ENCODE data around the gene HRH2.

Gene HRH2

DNA sequence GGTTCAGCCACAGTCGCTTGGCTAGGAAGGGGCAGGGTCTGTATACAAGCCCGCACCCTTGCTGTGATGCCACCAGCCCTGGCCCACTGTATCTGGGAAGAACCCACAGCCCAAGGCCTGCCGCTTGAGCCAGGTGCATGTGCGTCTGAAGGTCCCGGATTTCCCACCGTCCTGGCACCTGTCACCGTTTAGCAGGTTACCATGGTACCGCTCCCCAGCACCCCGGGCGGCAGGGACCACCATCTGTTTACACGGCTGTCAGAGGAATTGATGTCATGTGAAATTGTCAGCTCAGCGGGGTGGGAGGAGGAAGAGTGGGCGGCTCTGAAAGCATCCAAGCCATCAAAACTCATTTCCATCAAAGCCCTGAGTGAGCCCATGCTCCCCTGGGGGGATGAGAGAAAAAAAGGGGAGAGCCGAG lies 92.7 kb downstream of the HRH2 start:
- Histone ChIP-seq H3K18ac (ENCODE audit: low read length) (no peak overlapping the region), H2BK12ac (ENCODE audit: low read length) (no peak overlapping the region), H3K27me3 (ENCODE audit: control insufficient read depth in 3 of 3, insufficient read depth in 3 of 3, low read depth in 1 of 3, low read length in 3 of 3) (peaks cover 0 to 4% (median 0%) of the 10 kb centered on the region in 3 experiments), H3K9me3 (replicated peaks in 1 of 2; ENCODE audit: control insufficient read depth in 2 of 2, insufficient read depth in 1 of 2, low read depth in 1 of 2, low read length in 2 of 2) (no peaks in the 10 kb centered on the region), H2BK120ac (ENCODE audit: low read depth, low read length) (no peak overlapping the region), H2BK15ac (ENCODE audit: low read length) (no peak overlapping the region), H2AK5ac (ENCODE audit: low read depth, low read length) (peak overlapping the region; percentile 51), H3K23ac (ENCODE audit: low read depth, low read length, poor library complexity) (no peak overlapping the region), H3K14ac (ENCODE audit: low read length) (peak overlapping the region; percentile 66), H3K4me2 (ENCODE audit: insufficient read depth, low read length, poor library complexity, severe bottlenecking) (no peak overlapping the region), H3K9ac (ENCODE audit: low read depth, low read length, poor library complexity) (no peak overlapping the region), H4K8ac (ENCODE audit: low read depth, low read length) (no peak overlapping the region), H2BK5ac (ENCODE audit: low read length) (no peak overlapping the region), H3K4ac (ENCODE audit: low read length) (no peak overlapping the region), H3K27ac (replicated peaks; ENCODE audit: low read length) (no peak overlapping the region), H3K79me1 (ENCODE audit: low read depth, low read length) (no peaks in the 10 kb centered on the region), H2AFZ (ENCODE audit: low read length) (no peak overlapping the region), H4K91ac (ENCODE audit: low read depth, low read length, poor library complexity) (no peak overlapping the region), H3K4me3 (ENCODE audit: low read length in 2 of 2) (no peak overlapping the region), H3K4me1 (ENCODE audit: control insufficient read depth in 2 of 2, insufficient read depth in 1 of 2, low read depth in 1 of 2, low read length in 2 of 2) (peaks cover 3 to 8% of the 10 kb centered on the region in 2 donors), H3K36me3 (replicated peaks in 1 of 2; ENCODE audit: control insufficient read depth in 2 of 2, insufficient read depth in 2 of 2, low read length in 2 of 2) (no peaks in the 10 kb centered on the region)
- DNase-seq (ENCODE audit: low spot score), result no peak
- no CpG with 5 or more reads among the region's 14 CpGs for WGBS, 2 donors (ENCODE audit: extremely low coverage in 2 of 2, insufficient read length in 2 of 2, insufficient replicate concordance in 1 of 2)

DNA sequence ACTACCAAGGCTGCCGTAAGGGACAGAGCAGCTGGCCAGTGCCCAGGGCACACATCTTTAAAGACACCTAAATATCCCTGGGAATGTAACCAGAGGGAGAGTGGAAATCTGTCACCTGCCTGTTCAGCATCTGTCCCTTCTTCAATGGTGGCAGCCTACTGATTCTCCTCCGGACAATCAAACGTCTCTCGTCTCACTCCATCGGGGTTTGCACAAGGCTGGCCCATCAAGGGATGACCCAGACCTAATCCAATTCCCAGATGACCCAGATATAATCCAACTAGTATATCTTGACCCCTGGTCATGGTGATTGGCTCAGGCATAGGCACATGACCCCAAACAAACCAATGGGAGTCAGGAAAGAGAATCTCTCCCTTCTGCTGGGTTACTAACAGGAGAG lies 93.5 kb downstream of the HRH2 start:
- Histone ChIP-seq H2BK15ac (ENCODE audit: low read length) (no peak overlapping the region), H2BK120ac (ENCODE audit: low read depth, low read length) (no peak overlapping the region), H3K23ac (ENCODE audit: low read depth, low read length, poor library complexity) (no peak overlapping the region), H4K91ac (ENCODE audit: low read depth, low read length, poor library complexity) (no peak overlapping the region), H3K4me2 (ENCODE audit: insufficient read depth, low read length, poor library complexity, severe bottlenecking) (no peak overlapping the region), H3K79me1 (ENCODE audit: low read depth, low read length) (no peaks in the 10 kb centered on the region), H2BK5ac (ENCODE audit: low read length) (no peak overlapping the region), H3K36me3 (replicated peaks in 1 of 2; ENCODE audit: control insufficient read depth in 2 of 2, insufficient read depth in 2 of 2, low read length in 2 of 2) (no peaks in the 10 kb centered on the region), H3K27me3 (ENCODE audit: control insufficient read depth in 3 of 3, insufficient read depth in 3 of 3, low read depth in 1 of 3, low read length in 3 of 3) (peaks cover 0 to 4% (median 0%) of the 10 kb centered on the region in 3 experiments), H2BK12ac (ENCODE audit: low read length) (no peak overlapping the region), H3K4ac (ENCODE audit: low read length) (no peak overlapping the region), H3K4me1 (ENCODE audit: control insufficient read depth in 2 of 2, insufficient read depth in 1 of 2, low read depth in 1 of 2, low read length in 2 of 2) (peaks cover 3 to 8% of the 10 kb centered on the region in 2 donors), H3K9ac (ENCODE audit: low read depth, low read length, poor library complexity) (no peak overlapping the region), H2AFZ (ENCODE audit: low read length) (no peak overlapping the region), H3K18ac (ENCODE audit: low read length) (no peak overlapping the region), H2AK5ac (ENCODE audit: low read depth, low read length) (no peak overlapping the region), H3K4me3 (ENCODE audit: low read length in 2 of 2) (no peak overlapping the region), H3K9me3 (replicated peaks in 1 of 2; ENCODE audit: control insufficient read depth in 2 of 2, insufficient read depth in 1 of 2, low read depth in 1 of 2, low read length in 2 of 2) (no peaks in the 10 kb centered on the region), H3K27ac (replicated peaks; ENCODE audit: low read length) (no peak overlapping the region), H4K8ac (ENCODE audit: low read depth, low read length) (no peak overlapping the region), H3K14ac (ENCODE audit: low read length) (no peak overlapping the region)
- WGBS, 2 donors (ENCODE audit: extremely low coverage in 2 of 2, insufficient read length in 2 of 2, insufficient replicate concordance in 1 of 2), result no CpG with 5 or more reads among the region's 5 CpGs
- DNase-seq (ENCODE audit: low spot score), result no peak

DNA sequence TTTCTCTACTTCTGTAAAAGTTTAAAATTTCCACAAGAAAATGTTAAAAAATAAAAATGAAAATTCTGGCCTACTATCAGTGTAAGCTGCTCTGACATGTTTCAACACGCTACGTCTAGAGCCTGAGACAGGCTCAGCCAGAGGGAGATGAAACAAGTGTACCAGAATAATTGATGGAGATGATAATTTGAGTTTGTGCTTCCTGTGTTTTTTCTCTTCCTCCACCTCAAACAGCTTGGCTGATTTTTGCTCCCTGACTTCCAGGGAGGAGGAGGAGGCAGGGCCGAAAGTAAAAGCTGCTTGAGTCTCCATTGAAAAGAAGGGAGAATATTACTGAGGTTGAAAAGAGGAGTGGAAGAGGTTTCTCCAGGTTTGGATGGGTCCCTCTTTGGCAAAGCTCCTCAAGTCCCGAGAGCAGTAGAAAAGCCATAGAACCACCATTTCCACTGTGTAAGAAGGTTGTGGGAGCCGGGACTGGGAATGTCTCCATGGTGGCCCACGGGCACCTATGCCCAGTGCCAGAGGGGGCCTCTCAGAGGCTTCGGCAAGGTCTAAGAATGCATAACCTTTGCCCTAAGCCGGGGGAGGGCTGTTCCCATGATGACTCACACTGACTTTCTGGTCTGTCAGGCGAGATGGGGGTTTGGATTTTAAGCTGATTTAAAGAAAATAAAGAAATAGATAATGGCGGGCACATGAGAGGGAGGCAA lies 95.1 kb downstream of the HRH2 start:
- Histone ChIP-seq H3K9ac (ENCODE audit: low read depth, low read length, poor library complexity) (no peak overlapping the region), H3K4me2 (ENCODE audit: insufficient read depth, low read length, poor library complexity, severe bottlenecking) (no peak overlapping the region), H3K14ac (ENCODE audit: low read length) (no peak overlapping the region), H2AFZ (ENCODE audit: low read length) (no peak overlapping the region), H2BK120ac (ENCODE audit: low read depth, low read length) (no peak overlapping the region), H2BK5ac (ENCODE audit: low read length) (no peak overlapping the region), H4K91ac (ENCODE audit: low read depth, low read length, poor library complexity) (no peak overlapping the region), H3K27ac (replicated peaks; ENCODE audit: low read length) (no peak overlapping the region), H3K36me3 (replicated peaks in 1 of 2; ENCODE audit: control insufficient read depth in 2 of 2, insufficient read depth in 2 of 2, low read length in 2 of 2) (no peaks in the 10 kb centered on the region), H3K9me3 (replicated peaks in 1 of 2; ENCODE audit: control insufficient read depth in 2 of 2, insufficient read depth in 1 of 2, low read depth in 1 of 2, low read length in 2 of 2) (no peaks in the 10 kb centered on the region), H3K27me3 (ENCODE audit: control insufficient read depth in 3 of 3, insufficient read depth in 3 of 3, low read depth in 1 of 3, low read length in 3 of 3) (peaks cover 0 to 4% (median 0%) of the 10 kb centered on the region in 3 experiments), H3K4me1 (ENCODE audit: control insufficient read depth in 2 of 2, insufficient read depth in 1 of 2, low read depth in 1 of 2, low read length in 2 of 2) (peaks cover 3 to 6% of the 10 kb centered on the region in 2 donors), H3K4ac (ENCODE audit: low read length) (no peak overlapping the region), H2BK15ac (ENCODE audit: low read length) (no peak overlapping the region), H3K18ac (ENCODE audit: low read length) (no peak overlapping the region), H2BK12ac (ENCODE audit: low read length) (no peak overlapping the region), H2AK5ac (ENCODE audit: low read depth, low read length) (no peak overlapping the region), H3K4me3 (ENCODE audit: low read length in 2 of 2) (no peak overlapping the region), H4K8ac (ENCODE audit: low read depth, low read length) (no peak overlapping the region), H3K23ac (ENCODE audit: low read depth, low read length, poor library complexity) (no peak overlapping the region), H3K79me1 (ENCODE audit: low read depth, low read length) (no peaks in the 10 kb centered on the region)
- no peak for DNase-seq (ENCODE audit: low spot score)
- WGBS, 2 donors (ENCODE audit: extremely low coverage in 2 of 2, insufficient read length in 2 of 2, insufficient replicate concordance in 1 of 2), result no CpG with 5 or more reads among the region's 10 CpGs

DNA sequence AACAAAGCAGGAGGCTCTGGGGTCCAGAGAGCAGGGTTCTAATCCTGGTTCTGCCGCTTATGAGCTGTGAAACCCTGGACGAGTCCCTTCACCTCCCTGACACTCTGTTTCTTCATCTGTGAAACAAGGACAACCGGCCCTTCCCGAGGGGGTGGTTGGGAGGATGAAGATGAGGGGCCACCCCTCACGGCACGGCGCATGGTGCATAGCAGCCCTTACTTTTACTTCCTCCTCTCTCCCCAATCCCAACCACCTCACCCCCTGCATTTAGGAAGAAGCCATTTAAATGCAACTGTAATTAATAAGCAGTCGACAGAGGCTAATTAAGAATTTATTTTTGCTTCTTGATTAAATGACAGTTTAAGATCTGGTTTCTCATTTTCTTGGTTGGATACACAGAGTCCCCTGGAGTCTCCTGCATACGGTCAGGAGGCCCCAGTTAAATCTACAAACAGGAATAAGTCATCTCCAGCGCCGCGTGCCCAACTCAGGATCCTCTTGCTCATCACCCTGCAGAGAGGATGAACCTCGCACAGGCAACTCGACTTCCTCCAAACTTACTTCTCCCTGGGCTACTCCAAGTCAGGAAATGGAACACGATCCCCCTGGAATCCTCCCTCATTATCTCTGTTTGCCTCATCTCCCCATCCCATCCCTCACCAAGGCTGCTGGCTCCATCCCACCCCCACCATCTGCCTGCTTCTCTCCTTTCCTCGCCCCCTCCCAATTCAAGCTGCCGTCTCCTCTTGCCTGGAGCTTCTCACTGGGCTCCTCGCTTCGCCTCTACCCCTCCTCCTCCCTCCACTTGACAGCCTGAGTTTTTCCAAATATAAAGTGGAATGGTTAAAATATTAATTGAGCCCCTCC lies 95.9 kb downstream of the HRH2 start:
- Histone ChIP-seq H3K18ac (ENCODE audit: low read length) (no peak overlapping the region), H3K4ac (ENCODE audit: low read length) (no peak overlapping the region), H3K4me1 (ENCODE audit: control insufficient read depth in 2 of 2, insufficient read depth in 1 of 2, low read depth in 1 of 2, low read length in 2 of 2) (peaks cover 3 to 6% of the 10 kb centered on the region in 2 donors), H3K27me3 (ENCODE audit: control insufficient read depth in 3 of 3, insufficient read depth in 3 of 3, low read depth in 1 of 3, low read length in 3 of 3) (peaks cover 0 to 4% (median 0%) of the 10 kb centered on the region in 3 experiments), H3K23ac (ENCODE audit: low read depth, low read length, poor library complexity) (no peak overlapping the region), H3K14ac (ENCODE audit: low read length) (no peak overlapping the region), H3K27ac (replicated peaks; ENCODE audit: low read length) (no peak overlapping the region), H2AK5ac (ENCODE audit: low read depth, low read length) (no peak overlapping the region), H2BK15ac (ENCODE audit: low read length) (no peak overlapping the region), H4K91ac (ENCODE audit: low read depth, low read length, poor library complexity) (no peak overlapping the region), H3K4me3 (ENCODE audit: low read length in 2 of 2) (no peak overlapping the region), H4K8ac (ENCODE audit: low read depth, low read length) (no peak overlapping the region), H3K9ac (ENCODE audit: low read depth, low read length, poor library complexity) (no peak overlapping the region), H2BK5ac (ENCODE audit: low read length) (peak overlapping the region; percentile 19), H2AFZ (ENCODE audit: low read length) (no peak overlapping the region), H2BK120ac (ENCODE audit: low read depth, low read length) (no peak overlapping the region), H3K9me3 (replicated peaks in 1 of 2; ENCODE audit: control insufficient read depth in 2 of 2, insufficient read depth in 1 of 2, low read depth in 1 of 2, low read length in 2 of 2) (no peaks in the 10 kb centered on the region), H3K36me3 (replicated peaks in 1 of 2; ENCODE audit: control insufficient read depth in 2 of 2, insufficient read depth in 2 of 2, low read length in 2 of 2) (no peaks in the 10 kb centered on the region), H2BK12ac (ENCODE audit: low read length) (no peak overlapping the region), H3K4me2 (ENCODE audit: insufficient read depth, low read length, poor library complexity, severe bottlenecking) (no peak overlapping the region), H3K79me1 (ENCODE audit: low read depth, low read length) (no peaks in the 10 kb centered on the region)
- no peak for DNase-seq (ENCODE audit: low spot score)
- WGBS, 2 donors (ENCODE audit: extremely low coverage in 2 of 2, insufficient read length in 2 of 2, insufficient replicate concordance in 1 of 2), result no CpG with 5 or more reads among the region's 19 CpGs
